Ishikawa (cell line): ENCODE measurements around the gene TSFM.

Source experiments
- CREB1 ChIP-seq: IDR thresholded peaks from 2 replicates; pipeline ENCODE4 v1.6.1; 2012; ENCODE audit warnings: low read depth
- EGR1 ChIP-seq: IDR thresholded peaks from 2 replicates; pipeline ENCODE4 v1.6.1; 2012
- EP300 ChIP-seq: IDR thresholded peaks from 2 replicates; pipeline ENCODE4 v1.6.1; 2012; ENCODE audit warnings: borderline replicate concordance
- RAD21 ChIP-seq: IDR thresholded peaks from 2 replicates; pipeline ENCODE4 v1.6.1; 2012; ENCODE audit warnings: low read depth
- TAF1 ChIP-seq: IDR thresholded peaks from 2 replicates; pipeline ENCODE4 v1.6.1; 2012; ENCODE audit warnings: low read depth, mild to moderate bottlenecking
- TF ChIP-seq, protein P1 (sequence below): IDR thresholded peaks from 2 replicates; pipeline ENCODE4 v1.6.1; 2012

DNA sequence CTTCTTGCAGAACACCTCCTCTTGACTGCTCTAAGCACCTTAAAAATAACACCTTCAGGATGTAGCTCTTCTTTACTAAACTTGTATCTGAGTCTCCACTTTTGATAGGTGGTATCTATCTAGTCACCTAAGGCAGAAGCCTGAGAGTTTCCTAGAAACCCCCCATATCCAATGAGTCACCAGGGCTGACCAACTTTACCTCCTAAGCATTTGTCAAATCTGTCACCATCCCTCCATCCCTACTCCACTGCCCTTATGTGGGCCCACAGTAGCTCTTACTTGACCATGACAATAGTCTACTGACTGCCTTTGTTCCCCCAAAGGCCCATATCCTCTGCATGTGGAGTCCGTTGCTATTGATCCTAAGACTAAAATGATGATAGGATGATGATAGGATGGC is 20.0 kb downstream of the TSFM start:
- TF ChIP-seq CREB1 (no peak), EGR1 (no peak), EP300 (no peak), RAD21 (no peak), TAF1 (no peak)
- TF ChIP-seq, protein P1, sequence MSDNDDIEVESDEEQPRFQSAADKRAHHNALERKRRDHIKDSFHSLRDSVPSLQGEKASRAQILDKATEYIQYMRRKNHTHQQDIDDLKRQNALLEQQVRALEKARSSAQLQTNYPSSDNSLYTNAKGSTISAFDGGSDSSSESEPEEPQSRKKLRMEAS: no peak
